Measurements from ENCODE around the gene ZNF441. TPM values are rescaled to one million over a fixed set of nuclear protein-coding genes. Genes with fewer than 3 reads are reported as not detected.

The ZNF441 gene
- total and polyA plus RNA-seq, 2 of the 13 experiments (the other 11 are each of a cell fraction or from before 2014, with no cell fraction given) = 2.8 to 10.0 TPM

GRCh38 chr19:11814029-11814699 is 47.4 kb downstream of the ZNF441 start, which contains the start of gene ZNF440 (continued):
- TF ChIP-seq ZBTB40 (IDR thresholded peaks at IDR 0.05) (no peak), ZBTB40 (CRISPR knock-in tag; IDR thresholded peaks at IDR 0.05) (peak; percentile 56), ETS1 (CRISPR knock-in tag; IDR thresholded peaks at IDR 0.05) (no peak), FOXA3 (CRISPR knock-in tag; IDR thresholded peaks at IDR 0.05) (peak; percentile 50; the same call in 1 of the 2 replicates), LCORL (IDR thresholded peaks at IDR 0.05) (no peak), LCORL (CRISPR knock-in tag; IDR thresholded peaks at IDR 0.05) (peak; percentile 44; the same call in 1 of the 2 replicates), USF2 (IDR thresholded peaks at IDR 0.05; ENCODE audit: low read depth, low read length) (no peak), USF2 (CRISPR knock-in tag; IDR thresholded peaks at IDR 0.05; ENCODE audit: borderline replicate concordance) (no peak), SP140L (CRISPR knock-in tag; IDR thresholded peaks at IDR 0.05; ENCODE audit: borderline replicate concordance) (no peak), ZNF224 (CRISPR knock-in tag; IDR thresholded peaks at IDR 0.05) (0 out of 2 replicates have a peak, but pooled peaks have one; percentile 54), NAIF1 (CRISPR knock-in tag; IDR thresholded peaks at IDR 0.05; ENCODE audit: borderline replicate concordance) (peak; percentile 57; the same call in 1 of the 2 replicates), ZNF337 (CRISPR knock-in tag; IDR thresholded peaks at IDR 0.05; ENCODE audit: borderline replicate concordance, low read depth) (peak; percentile 93; the same call in 1 of the 2 replicates), ZNF556 (CRISPR knock-in tag; IDR thresholded peaks at IDR 0.05; ENCODE audit: borderline replicate concordance) (peak; percentile 74), NFYC (CRISPR knock-in tag; IDR thresholded peaks at IDR 0.05) (peak; percentile 85), ZBTB20 (CRISPR knock-in tag; IDR thresholded peaks at IDR 0.05; ENCODE audit: borderline replicate concordance, low read depth) (no peak)

Data from HepG2 (cell line).